ENCODE data around the gene SLC17A9. TPM values are rescaled to one million over a fixed set of nuclear protein-coding genes. Genes with fewer than 3 reads are reported as not detected.
"Not testable (repeated sequence)": the region's sequence is repeated elsewhere in the genome, so short reads cannot be mapped to it uniquely, and the experiment has no call there.

Gene SLC17A9
- total RNA-seq, 4 donors from 2014 or later = 1.6 to 10.7 (median 2.5) TPM

DNA sequence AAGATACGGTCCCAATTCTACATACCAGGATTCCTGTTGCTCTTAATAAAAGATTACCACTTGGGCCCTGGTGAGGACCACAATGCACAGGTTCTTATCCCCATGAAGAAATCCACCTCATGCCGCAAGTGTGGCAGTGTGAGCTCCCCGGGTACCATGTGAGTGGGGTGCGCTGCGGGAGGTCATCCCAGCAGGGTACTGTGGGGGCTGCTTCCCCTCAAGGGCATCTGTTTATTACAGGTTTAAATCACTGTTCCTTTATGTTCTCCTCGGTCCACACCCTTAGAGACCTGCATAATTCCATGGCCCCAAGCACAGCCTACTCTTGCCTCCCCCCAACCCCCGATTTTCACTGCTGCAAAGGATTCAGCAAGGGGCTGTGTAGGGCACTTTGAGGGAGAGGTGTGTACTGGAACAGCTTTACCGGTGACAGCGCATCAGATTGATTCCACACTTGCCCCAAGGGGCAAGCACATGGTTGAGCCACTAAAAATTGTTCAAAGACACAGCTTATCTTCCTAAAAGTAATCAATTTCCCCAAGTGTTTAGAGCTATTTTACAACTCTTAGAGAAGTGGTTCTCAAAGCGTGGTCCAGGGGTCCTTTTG lies 32.4 kb upstream of the SLC17A9 start:
- TF ChIP-seq, protein P1, sequence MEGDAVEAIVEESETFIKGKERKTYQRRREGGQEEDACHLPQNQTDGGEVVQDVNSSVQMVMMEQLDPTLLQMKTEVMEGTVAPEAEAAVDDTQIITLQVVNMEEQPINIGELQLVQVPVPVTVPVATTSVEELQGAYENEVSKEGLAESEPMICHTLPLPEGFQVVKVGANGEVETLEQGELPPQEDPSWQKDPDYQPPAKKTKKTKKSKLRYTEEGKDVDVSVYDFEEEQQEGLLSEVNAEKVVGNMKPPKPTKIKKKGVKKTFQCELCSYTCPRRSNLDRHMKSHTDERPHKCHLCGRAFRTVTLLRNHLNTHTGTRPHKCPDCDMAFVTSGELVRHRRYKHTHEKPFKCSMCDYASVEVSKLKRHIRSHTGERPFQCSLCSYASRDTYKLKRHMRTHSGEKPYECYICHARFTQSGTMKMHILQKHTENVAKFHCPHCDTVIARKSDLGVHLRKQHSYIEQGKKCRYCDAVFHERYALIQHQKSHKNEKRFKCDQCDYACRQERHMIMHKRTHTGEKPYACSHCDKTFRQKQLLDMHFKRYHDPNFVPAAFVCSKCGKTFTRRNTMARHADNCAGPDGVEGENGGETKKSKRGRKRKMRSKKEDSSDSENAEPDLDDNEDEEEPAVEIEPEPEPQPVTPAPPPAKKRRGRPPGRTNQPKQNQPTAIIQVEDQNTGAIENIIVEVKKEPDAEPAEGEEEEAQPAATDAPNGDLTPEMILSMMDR (IDR thresholded peaks at IDR 0.05) = no peak
- no peak for ATAC-seq (ENCODE audit: low FRiP score)
- DNase-seq (ENCODE audit: low spot score) = no peak

DNA sequence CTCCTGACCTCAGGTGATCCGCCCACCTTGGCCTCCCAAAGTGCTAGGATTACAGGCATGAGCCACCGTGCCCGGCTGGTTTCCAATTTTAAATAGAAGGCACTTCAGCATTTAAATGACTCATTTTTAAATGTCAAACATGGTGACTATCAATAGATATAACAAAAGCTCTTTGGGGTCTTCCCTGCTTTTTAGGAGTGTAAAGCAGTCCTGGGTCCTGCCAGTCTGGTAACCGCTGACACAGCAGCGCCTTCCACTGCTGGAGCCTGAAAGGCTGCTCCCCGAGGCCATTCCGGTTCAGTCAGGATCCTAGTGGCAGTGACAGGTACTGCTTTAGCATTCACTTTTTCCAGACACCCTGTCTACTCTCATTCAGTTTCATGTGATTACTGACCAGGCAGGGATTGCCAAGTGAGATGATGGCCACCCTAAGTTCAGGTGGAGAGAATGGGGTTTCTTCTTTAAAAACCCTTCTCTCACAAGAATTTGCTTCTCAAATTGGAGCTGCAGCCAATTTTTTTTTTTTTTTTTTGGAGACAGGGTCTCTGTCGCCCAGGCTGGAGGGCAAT lies 31.3 kb upstream of the SLC17A9 start:
- no peak for DNase-seq (ENCODE audit: low spot score)
- no peak for ATAC-seq (ENCODE audit: low FRiP score)
- TF ChIP-seq, protein P1 (IDR thresholded peaks at IDR 0.05) = no peak

DNA sequence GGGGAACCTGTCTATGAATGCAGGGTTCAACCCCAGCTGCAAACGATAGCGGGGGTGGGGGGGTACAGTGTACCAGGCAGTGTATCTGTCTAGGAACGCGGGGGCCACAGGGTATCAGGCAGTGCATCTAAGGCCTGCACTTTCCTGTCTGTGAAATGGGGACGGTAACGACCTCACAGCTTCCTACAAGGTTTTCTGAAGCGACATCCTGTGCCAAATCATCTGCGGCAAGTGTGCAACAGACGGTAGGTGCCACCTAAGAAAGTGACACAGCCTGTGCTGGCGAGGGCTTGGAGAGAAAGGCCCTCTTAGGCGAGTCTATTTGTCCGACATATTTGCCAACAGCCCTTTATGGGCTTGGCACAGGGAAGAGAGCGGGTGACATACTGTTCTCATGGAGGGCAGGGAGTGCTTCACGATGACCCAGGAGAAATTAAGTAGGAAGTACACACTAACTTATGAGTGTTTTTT lies 30.0 kb upstream of the SLC17A9 start:
- no peak for DNase-seq (ENCODE audit: low spot score)
- ATAC-seq (ENCODE audit: low FRiP score) = no peak
- TF ChIP-seq, protein P1 (IDR thresholded peaks at IDR 0.05) = no peak

DNA sequence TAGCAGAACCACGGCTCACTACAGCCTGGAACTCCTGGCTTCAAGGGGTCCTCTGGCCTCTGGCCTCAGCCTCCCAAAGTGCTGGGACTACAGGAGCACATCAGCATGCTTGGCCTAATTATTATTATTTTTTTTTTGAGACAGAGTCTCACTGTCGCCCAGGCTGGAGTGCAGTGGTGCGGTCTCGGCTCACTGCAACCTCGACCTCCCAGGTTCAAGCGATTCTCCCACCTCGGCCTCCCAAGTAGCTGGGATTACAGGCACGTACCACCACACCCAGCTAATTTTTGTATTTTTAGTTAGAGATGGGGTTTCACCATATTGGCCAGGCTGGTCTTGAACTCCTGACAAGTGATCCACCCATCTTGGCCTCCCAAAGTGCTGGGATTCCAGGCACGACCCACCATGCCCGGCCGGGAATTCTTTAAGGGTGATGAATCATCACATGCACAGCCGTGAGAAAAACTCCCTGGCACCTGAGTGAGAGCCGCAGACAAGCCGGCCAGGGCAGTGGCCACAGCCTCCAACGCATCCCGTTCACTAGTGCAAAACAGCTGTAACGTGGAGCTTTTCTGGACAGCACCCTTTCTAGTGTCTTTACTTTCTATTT lies 29.3 kb upstream of the SLC17A9 start:
- ATAC-seq (ENCODE audit: low FRiP score) = peak; percentile 51
- DNase-seq (ENCODE audit: low spot score) = not testable (repeated sequence)

DNA sequence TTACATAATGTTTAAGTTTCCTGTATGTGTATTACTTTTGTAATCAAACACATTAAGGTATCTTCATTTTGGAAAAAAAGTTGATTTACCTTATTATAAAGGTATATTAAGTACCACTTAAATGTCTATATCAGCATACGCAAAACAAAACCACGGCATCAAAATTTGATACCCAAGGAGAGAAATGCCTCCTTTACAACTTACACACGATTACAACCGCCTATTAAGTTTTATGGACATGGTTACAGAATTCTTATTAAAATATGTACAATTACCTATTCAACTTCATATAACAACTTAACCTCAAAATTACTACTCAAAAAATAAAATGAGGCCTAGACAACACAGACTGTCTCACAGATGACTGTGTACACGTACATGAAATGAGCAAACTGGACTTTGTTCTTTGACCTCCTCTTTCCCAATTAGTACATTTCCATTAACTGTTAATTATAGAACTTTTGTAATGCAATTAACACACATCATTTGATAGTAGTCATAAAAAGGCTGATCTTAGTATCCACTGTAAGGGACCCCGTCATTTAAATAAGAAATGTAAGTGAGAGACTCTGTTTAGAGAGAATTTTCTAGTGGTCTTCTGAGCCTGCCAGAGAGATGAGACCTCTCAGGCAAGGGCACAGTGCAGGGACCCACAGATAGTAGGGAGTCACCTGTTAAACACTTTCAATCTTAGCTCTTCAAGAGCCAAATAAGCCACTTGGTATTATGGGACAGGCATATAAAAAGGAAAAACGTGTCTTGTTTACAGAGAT lies 28.7 kb upstream of the SLC17A9 start:
- no peak for ATAC-seq (ENCODE audit: low FRiP score)
- no peak for DNase-seq (ENCODE audit: low spot score)
- TF ChIP-seq, protein P1 (IDR thresholded peaks at IDR 0.05) = no peak

DNA sequence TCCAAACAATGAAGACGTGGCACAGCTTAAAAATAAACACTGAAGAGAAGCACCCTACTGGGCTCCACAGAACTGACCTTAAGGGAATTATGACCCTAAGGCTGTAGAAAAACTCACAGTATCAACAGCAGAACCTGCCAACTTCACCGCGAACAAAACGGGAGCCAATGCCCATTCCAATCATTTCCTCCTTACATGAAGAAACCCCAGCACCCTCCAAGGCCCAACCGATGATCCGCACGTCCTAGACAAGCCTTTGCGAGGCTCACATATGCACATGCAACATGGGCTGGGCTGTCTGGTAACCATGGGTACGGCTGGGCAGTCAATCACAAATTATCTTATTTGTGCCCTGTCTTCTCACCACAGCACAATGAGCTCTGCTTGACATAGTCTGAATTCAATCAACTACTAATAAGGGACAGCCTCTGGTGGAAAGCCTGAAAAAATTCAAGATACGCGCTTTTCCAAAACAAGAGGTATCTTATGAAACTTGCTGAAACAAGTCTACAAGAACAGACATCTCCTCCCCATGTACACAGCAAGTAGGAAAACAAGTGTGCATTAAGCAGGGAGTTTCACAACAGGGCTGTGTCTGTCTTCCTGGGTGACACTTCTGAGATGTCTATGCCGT lies 27.9 kb upstream of the SLC17A9 start:
- DNase-seq (ENCODE audit: low spot score) (no peak), ATAC-seq (ENCODE audit: low FRiP score) (no peak)
- TF ChIP-seq, protein P1 (IDR thresholded peaks at IDR 0.05) = no peak

DNA sequence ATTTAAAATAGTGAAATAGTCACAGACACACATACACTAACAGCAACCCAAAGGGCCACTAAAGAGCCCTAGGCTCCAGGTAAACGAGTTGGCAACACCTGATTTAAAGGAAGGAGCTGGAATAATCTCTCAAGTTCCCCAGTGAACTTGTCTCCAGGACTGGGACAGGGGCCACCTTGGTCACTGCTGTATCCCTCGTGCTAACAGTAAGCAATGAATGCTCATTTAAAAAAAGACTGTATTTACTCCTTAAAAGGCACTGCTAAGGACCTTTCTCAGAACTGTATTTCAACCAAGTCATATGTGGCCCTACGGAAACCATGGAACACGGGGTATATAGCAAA lies 27.5 kb upstream of the SLC17A9 start:
- no peak for DNase-seq (ENCODE audit: low spot score)
- TF ChIP-seq, protein P1 (IDR thresholded peaks at IDR 0.05) = no peak
- ATAC-seq (ENCODE audit: low FRiP score) = no peak

All from omental fat pad (tissue), 4 donors.